NCI-H748 (cell line): ENCODE results near the gene ZNF521.

Source experiments
- DNase-seq: peaks from one replicate; lab custom pipeline; 2025; ENCODE audit not compliant: unreplicated experiment; lab: John Stamatoyannopoulos, UW

Gene ZNF521

GRCh38 chr18:25340762-25341161 is 11.2 kb downstream of the ZNF521 start:
- DNase-seq, result no peak

- DNase-seq, result no peak
Measured at GRCh38 chr18:25335676-25336075, 16.3 kb downstream of the ZNF521 start.

- DNase-seq, result no peak
Measured at GRCh38 chr18:25335062-25335461, 16.9 kb downstream of the ZNF521 start.

GRCh38 chr18:25334588-25334987 is 17.4 kb downstream of the ZNF521 start:
- no peak for DNase-seq

- no peak for DNase-seq
Measured at GRCh38 chr18:25332002-25332401, 20.0 kb downstream of the ZNF521 start.

GRCh38 chr18:25329783-25330182 is 22.2 kb downstream of the ZNF521 start:
- no peak for DNase-seq

GRCh38 chr18:25327584-25327983 is 24.4 kb downstream of the ZNF521 start:
- no peak for DNase-seq

- no peak for DNase-seq
Measured at GRCh38 chr18:25326361-25326952, 25.5 kb downstream of the ZNF521 start.

GRCh38 chr18:25322806-25323205 is 29.2 kb downstream of the ZNF521 start:
- DNase-seq, result no peak

- DNase-seq, result no peak
Measured at GRCh38 chr18:25316381-25317018, 35.5 kb downstream of the ZNF521 start.

- DNase-seq, result no peak
Measured at GRCh38 chr18:25314838-25315190, 37.2 kb downstream of the ZNF521 start.

- DNase-seq, result no peak
Measured at GRCh38 chr18:25314151-25314837, 37.7 kb downstream of the ZNF521 start.

GRCh38 chr18:25313268-25313667 is 38.7 kb downstream of the ZNF521 start:
- DNase-seq, result no peak

GRCh38 chr18:25310045-25310444 is 41.9 kb downstream of the ZNF521 start:
- DNase-seq, result peak; percentile 38

GRCh38 chr18:25308381-25308780 is 43.6 kb downstream of the ZNF521 start:
- no peak for DNase-seq

- no peak for DNase-seq
Measured at GRCh38 chr18:25307192-25307591, 44.8 kb downstream of the ZNF521 start.

- no peak for DNase-seq
Measured at GRCh38 chr18:25306671-25307070, 45.3 kb downstream of the ZNF521 start.

- DNase-seq, result no peak
Measured at GRCh38 chr18:25305584-25305983, 46.4 kb downstream of the ZNF521 start.

GRCh38 chr18:25300492-25300891 is 51.5 kb downstream of the ZNF521 start:
- DNase-seq, result no peak

- DNase-seq, result no peak
Measured at GRCh38 chr18:25299426-25300300, 52.3 kb downstream of the ZNF521 start.

GRCh38 chr18:25298853-25299274 is 53.1 kb downstream of the ZNF521 start:
- peak; percentile 69 for DNase-seq
